NCI-H1417 treated with DMSO at 0.1 percent for 48 hours (cell line): ENCODE measurements around the gene PLCH2.
"Not testable (repeated sequence)": the region's sequence is repeated elsewhere in the genome, so short reads cannot be mapped to it uniquely, and the experiment has no call there.

Experiments used
- DNase-seq: peaks from one replicate; lab custom pipeline; 2025; lab: John Stamatoyannopoulos, UW

Gene PLCH2

DNA sequence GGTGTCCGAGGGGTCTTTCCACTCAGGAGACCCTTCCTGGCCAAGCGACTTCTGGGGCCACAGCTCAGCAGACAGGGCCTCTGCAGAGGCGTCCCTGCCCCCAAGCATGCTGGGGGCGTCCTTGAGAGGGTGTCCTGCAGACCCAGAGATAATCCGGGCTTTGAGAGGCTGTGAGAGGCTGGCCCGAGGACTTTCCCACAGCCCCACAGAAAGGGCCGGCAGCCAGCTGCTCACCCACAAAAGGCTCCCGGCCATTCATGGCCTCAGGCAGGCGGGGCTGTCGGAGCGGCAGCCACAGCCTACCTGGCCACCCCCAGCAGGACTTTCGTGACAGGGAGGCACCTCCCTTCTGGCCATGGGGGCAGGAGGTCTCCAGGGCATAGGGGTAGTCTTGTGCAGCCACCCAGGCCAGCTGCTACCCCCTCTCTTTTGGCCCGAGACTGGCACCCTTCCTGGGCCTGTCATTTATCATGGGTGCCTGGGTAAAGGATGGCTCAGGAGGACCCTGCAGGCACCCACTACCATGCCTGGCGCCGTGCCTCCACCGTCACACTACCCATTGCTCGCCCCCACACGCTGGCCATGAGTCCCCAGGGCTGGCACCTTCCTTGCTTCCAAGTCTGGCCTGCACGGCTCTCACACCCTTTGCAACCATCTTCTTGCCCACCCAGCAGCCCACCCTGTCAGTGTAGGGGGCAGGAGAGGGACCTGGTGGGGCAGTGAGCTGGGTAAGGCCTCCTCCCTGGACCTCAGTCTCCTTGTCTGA lies 69.0 kb downstream of the PLCH2 start:
- no peak for DNase-seq

DNA sequence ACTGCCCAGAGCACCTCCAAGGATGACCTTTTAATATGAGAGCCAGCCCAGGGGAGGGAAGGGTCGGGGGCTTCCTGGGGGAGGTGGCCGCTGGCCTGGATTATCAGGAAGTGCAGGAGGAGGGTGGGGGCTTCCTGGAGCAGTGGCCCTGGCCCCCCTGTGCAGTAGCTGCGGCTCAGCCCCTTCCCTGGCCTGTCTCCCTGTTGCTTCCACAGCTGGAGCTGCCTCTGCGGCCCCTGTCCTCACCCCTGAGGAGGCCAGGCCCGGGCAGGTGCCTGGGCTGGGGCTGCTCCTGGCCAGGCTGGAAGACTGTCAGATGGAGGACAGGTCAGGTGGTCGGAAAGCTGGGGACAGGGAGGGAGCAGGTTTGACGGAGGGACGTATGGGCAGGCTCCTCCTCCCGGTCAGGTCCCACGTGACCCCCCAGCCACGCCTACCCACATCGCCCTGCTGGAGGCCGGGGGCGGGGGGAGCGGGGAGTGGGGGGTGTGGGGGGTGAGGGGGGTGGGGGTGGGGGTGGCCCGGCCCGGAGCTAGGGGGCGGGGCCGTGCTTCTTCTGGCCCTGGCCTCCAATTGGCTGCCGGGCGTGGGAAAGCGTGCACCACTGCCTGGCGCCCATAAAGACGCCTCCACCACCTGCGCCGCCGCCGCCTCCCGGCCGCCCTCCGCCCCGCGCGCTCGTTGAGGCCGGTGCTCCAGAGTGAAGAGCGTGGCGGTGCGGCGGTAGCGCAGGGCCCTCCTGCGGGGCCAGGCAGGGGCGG lies 69.8 kb downstream of the PLCH2 start:
- DNase-seq = peak; percentile 33

DNA sequence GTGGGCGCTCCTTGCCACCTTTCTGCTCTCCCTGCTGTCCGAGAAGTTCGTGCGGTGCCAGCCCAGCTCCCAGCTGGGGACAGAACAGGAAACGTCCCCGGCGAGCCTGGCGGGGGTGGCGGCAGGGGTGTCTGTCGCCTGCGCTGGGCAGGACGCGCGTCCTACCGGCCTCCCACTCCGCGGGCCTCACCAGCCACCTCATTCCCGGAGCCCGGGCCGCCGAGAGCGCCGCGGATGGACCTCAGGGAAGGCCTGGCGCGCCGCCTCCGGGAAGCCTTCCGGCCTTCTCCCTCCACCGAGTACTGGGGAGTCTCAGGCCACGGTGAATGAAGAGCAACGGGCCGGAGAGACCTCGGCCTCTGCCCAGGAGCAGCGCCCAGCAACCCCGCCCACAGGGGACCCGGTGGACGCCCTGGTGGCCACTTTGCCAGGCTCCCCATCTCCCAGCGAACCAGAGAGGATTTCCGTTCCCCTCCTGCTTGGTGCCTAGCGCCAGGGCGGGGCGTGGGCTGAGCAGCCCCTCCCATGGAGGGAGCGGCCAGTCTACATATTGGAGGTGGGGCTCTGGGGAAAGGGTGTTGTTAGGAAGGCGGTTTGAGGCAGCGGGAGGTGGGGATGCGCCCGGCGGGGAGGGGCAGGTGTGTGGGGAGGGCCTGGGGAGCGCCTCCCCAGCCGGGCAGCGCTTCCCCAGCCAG lies 70.6 kb downstream of the PLCH2 start:
- DNase-seq = peak; percentile 46

DNA sequence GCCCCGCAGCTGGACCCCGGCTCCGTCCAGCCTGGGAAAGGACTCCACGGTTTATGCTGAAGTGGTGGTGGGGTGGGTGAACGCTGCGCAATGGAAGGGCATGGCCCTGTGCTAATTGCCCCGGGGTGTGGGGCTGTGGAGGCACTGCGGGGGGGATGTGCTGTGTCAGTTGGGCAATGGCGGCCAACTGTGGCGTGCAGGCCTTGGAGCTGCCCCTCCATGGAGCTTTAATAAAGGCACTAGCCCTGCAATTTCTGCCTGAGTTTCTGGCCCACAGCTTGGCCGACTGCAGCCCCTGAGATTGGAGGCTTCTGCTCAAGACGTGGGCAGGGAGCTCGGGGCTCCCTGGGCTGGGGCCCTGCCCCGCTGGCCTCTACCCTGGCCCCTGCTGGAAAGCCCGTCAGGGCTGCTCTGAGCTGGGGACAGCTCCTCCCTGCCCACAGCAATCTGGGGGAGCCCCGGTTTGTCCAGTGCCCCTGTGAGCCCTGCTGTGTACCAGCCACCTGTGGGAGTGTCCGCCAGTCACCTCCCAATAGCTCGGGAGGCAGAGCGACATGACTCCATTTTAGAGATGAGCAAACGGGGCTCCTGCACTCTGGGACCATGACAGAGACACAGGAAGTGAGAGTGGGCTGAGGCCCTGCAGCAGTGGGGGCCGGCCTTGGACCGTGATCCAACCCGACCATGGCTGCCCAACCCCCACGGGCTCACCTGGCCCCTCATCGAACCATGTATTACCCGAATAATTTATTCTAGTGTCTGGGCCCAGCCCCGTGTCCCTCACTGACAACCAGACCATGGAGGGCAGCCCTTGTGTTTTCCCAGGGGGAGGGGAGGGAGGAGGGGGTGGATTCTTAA lies 71.3 kb downstream of the PLCH2 start:
- no peak for DNase-seq

DNA sequence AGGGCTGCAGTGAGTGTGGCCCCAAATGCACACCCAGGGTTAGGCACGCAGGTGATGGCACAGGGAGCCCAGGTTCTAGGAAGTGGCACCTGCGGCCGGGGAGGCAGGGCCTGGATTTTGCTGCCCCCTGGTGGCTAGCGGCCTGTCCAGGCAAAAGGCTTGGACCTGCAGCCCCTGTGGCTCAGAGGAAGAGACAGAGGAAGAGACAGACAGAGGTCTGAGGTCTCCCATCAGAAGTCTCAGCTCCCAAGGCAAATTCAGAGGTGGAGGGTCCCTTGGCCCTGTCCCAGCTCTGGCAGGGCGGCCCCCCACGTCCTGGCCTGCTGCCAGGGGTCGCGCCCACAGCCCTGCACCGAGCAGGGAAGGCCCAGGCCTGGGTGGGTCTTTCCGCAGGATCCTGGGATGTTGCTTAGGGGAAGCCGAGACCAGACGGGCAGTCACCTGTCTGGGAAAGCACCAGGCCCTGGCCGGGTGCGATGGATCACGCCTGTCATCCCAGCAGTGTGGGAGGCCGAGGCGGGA lies 72.0 kb downstream of the PLCH2 start:
- peak; percentile 43 for DNase-seq

DNA sequence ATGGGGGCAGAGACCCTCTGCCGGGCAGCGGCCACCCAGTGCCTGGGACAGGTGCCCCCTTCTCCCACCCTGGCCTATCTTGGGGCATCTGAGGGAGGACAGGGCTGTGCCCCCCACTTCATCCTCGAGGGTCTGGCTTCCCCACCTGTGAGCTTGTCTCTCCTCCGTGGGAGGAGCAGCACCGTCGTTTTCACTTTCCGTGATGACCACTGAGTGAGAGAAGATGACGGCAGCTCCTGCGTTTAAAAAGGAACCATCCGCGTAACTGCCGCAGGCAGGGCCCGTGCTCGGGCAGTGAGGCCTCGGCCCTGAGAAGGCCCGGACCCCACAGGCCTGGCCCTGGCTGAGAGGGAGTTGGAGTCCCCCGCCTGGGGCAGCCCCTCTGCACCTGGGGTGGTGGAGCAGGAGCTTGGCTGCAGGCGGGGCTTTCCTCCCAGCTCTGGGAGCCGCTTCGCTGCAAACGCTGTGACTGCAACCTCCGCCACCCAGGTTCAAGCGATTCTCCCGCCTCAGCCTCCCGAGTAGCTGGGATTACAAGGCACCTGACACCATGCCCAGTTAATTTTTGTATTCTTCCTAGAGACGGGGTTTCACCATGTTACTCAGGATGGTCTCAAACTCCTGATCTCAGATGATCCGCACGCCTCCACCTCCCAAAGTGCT lies 73.4 kb downstream of the PLCH2 start:
- not testable (repeated sequence) for DNase-seq

DNA sequence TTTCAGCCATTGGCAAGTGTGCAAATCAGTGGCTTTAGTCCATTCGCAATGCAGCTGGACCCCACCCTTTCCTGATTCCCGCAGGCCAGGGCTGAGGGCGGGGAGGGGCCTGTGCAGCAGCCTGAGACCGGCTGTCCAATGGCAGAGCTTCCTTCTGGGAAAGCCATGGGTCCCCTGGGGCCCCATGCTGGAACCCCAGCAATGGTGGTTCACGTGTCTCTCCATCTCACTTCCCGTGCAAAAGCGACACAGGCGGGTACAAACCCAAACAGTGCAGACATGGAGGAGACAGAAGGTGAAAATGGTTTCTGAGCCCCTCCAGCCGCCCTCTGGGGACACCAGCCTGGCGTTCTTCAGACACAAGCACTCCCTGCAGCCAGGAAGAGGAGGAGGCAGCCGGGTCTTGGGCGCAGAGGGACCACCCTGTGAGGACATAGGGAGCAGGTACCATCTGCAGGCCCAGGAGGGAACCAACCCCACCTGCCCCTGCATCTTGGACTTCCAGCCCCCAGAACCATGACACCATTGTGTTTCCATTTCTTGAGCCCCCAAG lies 74.3 kb downstream of the PLCH2 start:
- DNase-seq = not testable (repeated sequence)

DNA sequence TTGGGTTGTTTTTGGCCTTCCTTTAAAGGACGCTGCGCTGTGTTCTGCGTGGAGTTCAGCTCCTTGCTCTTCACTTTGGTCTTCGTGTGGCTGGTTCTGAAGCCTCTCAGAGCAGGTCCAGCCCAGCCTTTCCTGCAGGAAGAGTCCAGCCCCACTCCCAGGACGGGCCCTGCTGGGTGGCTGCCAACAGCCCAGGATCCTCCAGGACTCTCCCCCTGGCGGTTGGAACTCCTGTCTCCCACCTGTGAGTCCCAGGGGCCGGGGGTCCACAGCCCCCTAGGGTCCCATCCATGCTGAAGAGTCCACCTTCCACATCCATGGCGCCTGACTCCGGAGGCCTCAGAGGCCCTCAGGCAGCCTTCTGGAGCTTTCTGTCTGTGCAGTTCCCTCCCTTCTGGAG lies 75.5 kb downstream of the PLCH2 start:
- not testable (repeated sequence) for DNase-seq

DNA sequence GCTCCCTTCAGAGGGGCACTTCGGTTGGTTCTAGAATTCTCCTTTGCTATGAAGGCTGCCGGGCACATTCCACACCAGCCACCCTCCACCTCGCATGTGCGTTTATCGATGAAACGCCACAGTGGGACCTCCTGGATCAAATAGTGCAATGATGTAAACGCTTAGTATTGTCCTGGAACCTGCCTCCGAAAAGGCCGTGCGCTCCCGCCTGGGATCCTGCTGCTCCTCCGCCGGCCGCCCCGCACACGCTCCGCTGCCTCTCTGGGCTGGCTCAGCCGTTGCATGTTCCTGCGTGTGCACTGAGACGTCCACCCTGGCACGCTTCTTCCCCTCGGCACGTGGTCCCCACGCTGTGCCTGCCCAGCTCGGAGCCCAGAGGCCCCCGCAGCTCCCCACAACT lies 76.1 kb downstream of the PLCH2 start:
- DNase-seq = no peak

DNA sequence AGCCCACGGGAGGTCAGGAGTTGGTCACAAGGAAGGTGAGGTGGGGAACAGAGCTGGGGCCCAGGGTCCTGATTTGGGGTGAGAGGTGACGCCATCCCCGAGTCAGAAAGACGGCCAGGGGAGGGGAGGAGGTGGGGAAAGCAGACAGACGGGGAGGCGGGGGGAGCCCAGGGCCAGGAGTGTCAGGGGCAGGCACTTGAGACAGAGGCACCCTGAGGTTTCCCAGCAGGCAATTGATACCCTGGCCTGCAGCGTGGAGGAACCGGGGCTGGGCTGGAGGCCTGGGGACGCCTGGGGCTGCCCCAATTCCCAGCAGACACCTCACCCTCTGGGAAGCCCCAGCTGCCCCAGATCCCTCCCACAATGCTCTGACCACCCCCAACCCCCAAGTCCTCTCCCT lies 77.0 kb downstream of the PLCH2 start:
- not testable (repeated sequence) for DNase-seq

DNA sequence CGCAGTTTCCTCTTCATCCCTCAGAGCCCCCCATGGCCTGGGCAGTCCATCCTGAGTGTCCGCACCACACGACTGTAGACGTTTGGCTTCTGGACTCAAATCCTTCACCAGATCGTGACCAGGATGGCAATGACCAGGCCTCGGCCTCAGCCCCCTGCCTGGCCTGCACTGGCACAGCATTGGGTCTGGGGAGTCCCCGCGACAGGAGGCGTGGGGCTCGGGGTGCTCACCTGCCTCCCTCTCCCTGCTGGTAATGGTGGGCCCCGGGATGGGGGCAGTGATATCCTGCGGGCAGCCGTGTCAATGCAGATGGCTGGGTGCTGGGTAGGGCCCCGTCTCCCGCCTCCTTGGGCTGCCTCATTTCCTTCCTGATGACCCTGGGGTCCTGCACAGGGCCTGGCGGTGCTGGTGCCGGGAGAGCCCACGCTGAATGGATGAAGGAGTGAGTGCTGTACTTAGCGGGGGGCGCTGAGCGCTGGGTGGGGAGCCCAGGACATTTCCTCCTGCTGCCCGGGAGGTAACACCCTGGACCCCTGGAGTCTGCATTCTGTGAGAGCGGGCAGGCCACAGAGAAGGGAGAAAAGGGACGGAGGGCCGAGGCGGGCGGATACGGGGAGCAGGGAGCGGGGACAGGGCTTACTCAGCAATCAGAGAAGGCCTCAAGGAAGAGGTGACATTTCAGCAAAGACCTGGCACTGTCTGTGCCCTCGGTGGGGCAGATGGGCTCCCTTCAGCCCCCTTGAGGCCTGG lies 78.0 kb downstream of the PLCH2 start:
- DNase-seq = no peak

DNA sequence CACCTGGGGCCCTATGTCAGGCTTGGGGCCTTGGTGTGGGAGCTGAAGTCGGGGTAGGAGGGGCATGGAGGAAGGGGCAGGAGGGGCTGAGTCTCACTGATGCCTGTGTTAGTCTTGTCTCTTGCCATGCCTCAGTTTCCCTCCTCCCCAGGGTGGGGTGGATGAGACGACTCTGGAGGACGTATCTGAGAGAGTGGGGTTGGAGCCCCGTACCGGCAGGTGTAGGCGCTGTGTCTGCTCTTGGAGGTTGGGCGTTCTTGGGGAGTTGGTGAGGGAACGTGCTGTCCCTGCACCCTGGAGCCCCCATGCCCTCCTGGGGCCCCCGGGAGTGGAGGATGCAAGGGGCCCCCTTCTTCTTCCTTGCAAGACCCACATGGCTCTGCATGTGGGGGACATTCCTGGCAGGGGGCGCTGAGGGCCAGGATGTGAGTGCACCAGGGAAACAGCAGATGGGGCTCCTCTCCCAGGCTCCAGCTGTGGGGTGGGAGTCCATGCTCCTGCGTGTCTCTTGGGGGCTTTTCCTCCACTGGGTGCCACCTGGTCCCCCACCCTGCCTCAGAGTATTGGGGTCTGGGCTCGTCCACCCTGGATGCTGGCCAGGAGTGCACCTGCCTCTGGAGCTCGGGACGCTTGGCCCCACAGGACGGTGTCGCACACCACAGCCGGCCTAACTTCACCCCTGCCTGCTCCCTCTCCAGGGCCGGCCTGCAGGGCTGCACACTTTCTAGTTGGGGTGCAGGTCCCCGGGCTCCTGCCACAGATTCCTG lies 78.7 kb downstream of the PLCH2 start:
- no peak for DNase-seq
